Neural progenitor cell (in vitro differentiated cells): Measurements from ENCODE around the gene AKR1B1. TPM values are rescaled to one million over a fixed set of nuclear protein-coding genes. Genes with fewer than 3 reads are reported as not detected.

Experiments used
- DNase-seq: peaks from one replicate; pipeline ENCODE4 v3.0.0-alpha.2; 2016; ENCODE audit warnings: low spot score
- H2AFZ ChIP-seq: fragments of 200-600 bp; sonication (generic); replicated peaks from 2 replicates; pipeline ENCODE4 v1.6.1; 2016; ENCODE audit warnings: antibody characterized with exemption
- H3F3A ChIP-seq: fragments of 200-600 bp; sonication (generic); 2 replicates; pipeline ENCODE4 v1.6.1; 2016; ENCODE audit warnings: antibody characterized with exemption, low read depth
- H3K27ac ChIP-seq: fragments of 200-600 bp; sonication (generic); 2 replicates; pipeline ENCODE4 v1.5.1; 2016; ENCODE audit warnings: mild to moderate bottlenecking
- H3K27me3 ChIP-seq: fragments of 200-600 bp; sonication (generic); 2 replicates; pipeline ENCODE4 v1.6.1; 2016; ENCODE audit warnings: mild to moderate bottlenecking, moderate library complexity
- H3K36me3 ChIP-seq: fragments of 200-600 bp; sonication (generic); 2 replicates; pipeline ENCODE4 v1.5.1; 2016
- H3K4me1 ChIP-seq: fragments of 200-600 bp; sonication (generic); 2 replicates; pipeline ENCODE4 v1.6.1; 2016; ENCODE audit warnings: mixed run types
- H3K4me2 ChIP-seq: fragments of 200-600 bp; sonication (generic); 2 replicates; pipeline ENCODE4 v1.6.1; 2016
- H3K4me3 ChIP-seq: fragments of 200-600 bp; sonication (generic); 2 replicates; pipeline ENCODE4 v1.5.1; 2016
- H3K79me2 ChIP-seq: fragments of 200-600 bp; sonication (generic); 2 replicates; pipeline ENCODE4 v1.6.1; 2016; ENCODE audit warnings: low read depth
- H3K9ac ChIP-seq: fragments of 200-600 bp; sonication (generic); 2 replicates; pipeline ENCODE4 v1.6.1; 2016
- H3K9me3 ChIP-seq: fragments of 200-600 bp; sonication (generic); 2 replicates; pipeline ENCODE4 v1.5.1; 2016; ENCODE audit warnings: low read depth
- H4K20me1 ChIP-seq: fragments of 200-600 bp; sonication (generic); 2 replicates; pipeline ENCODE4 v1.6.1; 2016; ENCODE audit warnings: low read depth
- H3K27ac Mint-ChIP-seq: 3 replicates; pipeline ENCODE4 v1.8.0; 2021; ENCODE audit warnings: mixed read lengths
- H3K27me3 Mint-ChIP-seq: 2 replicates; pipeline ENCODE4 v1.8.0; 2022; ENCODE audit warnings: low read depth, mild to moderate bottlenecking, inconsistent platforms, moderate library complexity, mixed read lengths; ENCODE audit not compliant: insufficient read depth
- H3K36me3 Mint-ChIP-seq: 3 replicates; pipeline ENCODE4 v1.8.0; 2021; ENCODE audit warnings: mixed read lengths
- H3K4me1 Mint-ChIP-seq: 3 replicates; pipeline ENCODE4 v1.8.0; 2021; ENCODE audit warnings: mixed read lengths
- H3K4me3 Mint-ChIP-seq: 3 replicates; pipeline ENCODE4 v1.8.0; 2021; ENCODE audit warnings: mild to moderate bottlenecking, moderate library complexity, mixed read lengths
- H3K9me3 Mint-ChIP-seq: 3 replicates; pipeline ENCODE4 v1.8.0; 2020; ENCODE audit warnings: mixed read lengths
- EZH2 ChIP-seq: fragments of 200-600 bp; sonication (generic); IDR thresholded peaks from 2 replicates; pipeline ENCODE4 v1.6.1; 2017; ENCODE audit warnings: antibody characterized with exemption, mild to moderate bottlenecking, moderate library complexity
- EZH2phosphoT487 ChIP-seq: fragments of 200-600 bp; sonication (generic); IDR thresholded peaks from 2 replicates; pipeline ENCODE4 v1.6.1; 2017; ENCODE audit warnings: antibody characterized with exemption
- total RNA-seq: library from RNA; depleted of rRNA; stranded (reverse); fragments of >200 nt; gene quantifications from 2 replicates; pipeline ENCODE4 v1.2.3, GENCODE V29; 2015; ENCODE audit warnings: low replicate concordance
- TF ChIP-seq, protein P1 (sequence below): fragments of 200-600 bp; sonication (generic); IDR thresholded peaks from 2 replicates; pipeline ENCODE4 v1.5.1; 2017; ENCODE audit warnings: antibody characterized with exemption, mild to moderate bottlenecking

Gene AKR1B1
- total RNA-seq, 1 donor from 2014 or later, result 105 TPM

DNA sequence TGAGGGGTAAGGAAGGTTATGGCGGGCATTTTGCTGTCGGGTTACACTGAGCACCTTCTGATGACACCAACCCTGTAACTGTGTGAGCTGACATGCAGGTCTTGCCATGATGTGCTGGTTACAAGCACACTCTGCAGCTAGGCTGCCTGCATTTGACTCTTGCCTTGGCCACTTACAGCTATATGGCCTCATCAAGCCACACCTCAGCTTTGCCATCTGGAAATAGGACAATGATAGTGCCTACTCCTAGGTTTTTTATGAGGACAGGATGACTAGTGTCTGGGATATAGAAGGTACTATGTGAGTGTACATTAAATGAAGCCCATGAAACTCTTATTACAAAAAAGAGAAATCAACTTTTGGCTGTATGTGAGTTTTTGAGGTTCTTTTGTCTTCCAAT is 58.0 kb downstream of the AKR1B1 start:
- Histone ChIP-seq H3F3A (no peaks in the 10 kb centered on the region), H3K9me3 (no peaks in the 10 kb centered on the region), H3K4me2 (no peak overlapping the region), H3K27me3 (no peaks in the 10 kb centered on the region), H3K79me2 (no peaks in the 10 kb centered on the region), H3K9ac (no peak overlapping the region), H4K20me1 (no peaks in the 10 kb centered on the region), H3K4me1 (no peaks in the 10 kb centered on the region), H3K27ac (no peak overlapping the region), H3K36me3 (no peaks in the 10 kb centered on the region), H3K4me3 (no peak overlapping the region), H2AFZ (no peak overlapping the region)
- H3K36me3 Mint-ChIP-seq, result no peaks in the 10 kb centered on the region
- TF ChIP-seq, protein P1, sequence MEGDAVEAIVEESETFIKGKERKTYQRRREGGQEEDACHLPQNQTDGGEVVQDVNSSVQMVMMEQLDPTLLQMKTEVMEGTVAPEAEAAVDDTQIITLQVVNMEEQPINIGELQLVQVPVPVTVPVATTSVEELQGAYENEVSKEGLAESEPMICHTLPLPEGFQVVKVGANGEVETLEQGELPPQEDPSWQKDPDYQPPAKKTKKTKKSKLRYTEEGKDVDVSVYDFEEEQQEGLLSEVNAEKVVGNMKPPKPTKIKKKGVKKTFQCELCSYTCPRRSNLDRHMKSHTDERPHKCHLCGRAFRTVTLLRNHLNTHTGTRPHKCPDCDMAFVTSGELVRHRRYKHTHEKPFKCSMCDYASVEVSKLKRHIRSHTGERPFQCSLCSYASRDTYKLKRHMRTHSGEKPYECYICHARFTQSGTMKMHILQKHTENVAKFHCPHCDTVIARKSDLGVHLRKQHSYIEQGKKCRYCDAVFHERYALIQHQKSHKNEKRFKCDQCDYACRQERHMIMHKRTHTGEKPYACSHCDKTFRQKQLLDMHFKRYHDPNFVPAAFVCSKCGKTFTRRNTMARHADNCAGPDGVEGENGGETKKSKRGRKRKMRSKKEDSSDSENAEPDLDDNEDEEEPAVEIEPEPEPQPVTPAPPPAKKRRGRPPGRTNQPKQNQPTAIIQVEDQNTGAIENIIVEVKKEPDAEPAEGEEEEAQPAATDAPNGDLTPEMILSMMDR, result no peak
- no peak for TF ChIP-seq EZH2phosphoT487
- no peak for TF ChIP-seq EZH2
- peaks cover 10% of the 10 kb centered on the region for H3K27me3 Mint-ChIP-seq
- H3K27ac Mint-ChIP-seq, result no peak overlapping the region
- DNase-seq, result no peak
- no peaks in the 10 kb centered on the region for H3K9me3 Mint-ChIP-seq
- no peaks in the 10 kb centered on the region for H3K4me1 Mint-ChIP-seq
- H3K4me3 Mint-ChIP-seq, result no peak overlapping the region

DNA sequence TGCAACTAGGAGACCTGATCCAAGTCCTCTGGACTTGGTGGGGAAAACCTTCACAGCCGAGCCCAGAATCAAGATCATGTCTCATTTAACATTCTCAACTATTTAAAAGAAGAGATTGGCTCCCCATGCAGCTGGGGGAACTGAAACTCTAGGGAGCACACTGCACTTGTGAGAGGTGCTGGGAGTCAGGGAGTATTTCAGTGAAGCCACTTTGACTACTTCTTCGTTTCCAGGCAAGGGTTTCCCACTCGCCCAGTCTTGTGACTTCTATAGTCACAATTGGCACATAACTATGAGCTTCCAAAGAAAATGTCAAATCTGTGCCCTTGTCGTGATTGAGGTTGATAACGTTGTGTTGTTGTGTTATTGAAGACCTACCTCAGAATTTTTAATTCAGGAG is 62.9 kb downstream of the AKR1B1 start:
- Mint-ChIP-seq H3K9me3 (no peaks in the 10 kb centered on the region), H3K4me1 (no peaks in the 10 kb centered on the region), H3K27ac (no peak overlapping the region), H3K27me3 (peaks cover 4% of the 10 kb centered on the region), H3K4me3 (no peak overlapping the region), H3K36me3 (no peaks in the 10 kb centered on the region)
- no peak overlapping the region for H3K4me3 ChIP-seq
- H3K9me3 ChIP-seq, result no peaks in the 10 kb centered on the region
- no peak overlapping the region for H3K4me2 ChIP-seq
- no peaks in the 10 kb centered on the region for H3K79me2 ChIP-seq
- no peaks in the 10 kb centered on the region for H3K4me1 ChIP-seq
- no peaks in the 10 kb centered on the region for H3F3A ChIP-seq
- no peaks in the 10 kb centered on the region for H4K20me1 ChIP-seq
- no peak overlapping the region for H2AFZ ChIP-seq
- TF ChIP-seq, protein P1, result no peak
- no peak for TF ChIP-seq EZH2
- no peak for TF ChIP-seq EZH2phosphoT487
- no peak overlapping the region for H3K9ac ChIP-seq
- H3K36me3 ChIP-seq, result no peaks in the 10 kb centered on the region
- no peak for DNase-seq
- H3K27ac ChIP-seq, result no peak overlapping the region
- no peaks in the 10 kb centered on the region for H3K27me3 ChIP-seq

DNA sequence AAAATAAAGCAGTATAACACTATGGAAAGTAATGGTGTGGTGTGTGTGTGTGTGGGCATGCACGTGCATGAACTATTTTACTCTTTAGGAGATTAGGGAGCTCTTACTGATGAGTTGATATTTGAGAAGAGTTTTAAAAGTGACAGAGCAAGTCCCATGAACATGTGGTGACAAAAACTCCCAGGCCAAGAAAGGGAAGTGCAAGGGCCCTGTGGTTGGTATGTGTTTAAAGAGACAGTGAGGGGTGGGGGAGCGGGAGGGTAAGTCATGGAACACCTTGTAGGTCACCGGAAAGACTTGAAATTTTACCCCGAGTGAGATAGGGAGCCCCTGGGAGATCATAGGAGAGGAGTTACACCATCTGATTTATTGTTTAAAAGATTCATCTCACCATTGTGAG is 63.3 kb downstream of the AKR1B1 start:
- Histone ChIP-seq H3K9ac (no peak overlapping the region), H3K9me3 (no peaks in the 10 kb centered on the region), H3K4me1 (no peaks in the 10 kb centered on the region), H3K36me3 (no peaks in the 10 kb centered on the region), H3K4me2 (no peak overlapping the region), H3K27ac (no peak overlapping the region), H3K79me2 (no peaks in the 10 kb centered on the region), H3K27me3 (no peaks in the 10 kb centered on the region), H3F3A (no peaks in the 10 kb centered on the region), H3K4me3 (no peak overlapping the region), H2AFZ (no peak overlapping the region), H4K20me1 (no peaks in the 10 kb centered on the region)
- Mint-ChIP-seq H3K27me3 (peaks cover 4% of the 10 kb centered on the region), H3K4me3 (no peak overlapping the region), H3K4me1 (no peaks in the 10 kb centered on the region), H3K9me3 (no peaks in the 10 kb centered on the region), H3K36me3 (no peaks in the 10 kb centered on the region), H3K27ac (no peak overlapping the region)
- no peak for DNase-seq
- TF ChIP-seq EZH2, result no peak
- no peak for TF ChIP-seq EZH2phosphoT487
- TF ChIP-seq, protein P1, result no peak

DNA sequence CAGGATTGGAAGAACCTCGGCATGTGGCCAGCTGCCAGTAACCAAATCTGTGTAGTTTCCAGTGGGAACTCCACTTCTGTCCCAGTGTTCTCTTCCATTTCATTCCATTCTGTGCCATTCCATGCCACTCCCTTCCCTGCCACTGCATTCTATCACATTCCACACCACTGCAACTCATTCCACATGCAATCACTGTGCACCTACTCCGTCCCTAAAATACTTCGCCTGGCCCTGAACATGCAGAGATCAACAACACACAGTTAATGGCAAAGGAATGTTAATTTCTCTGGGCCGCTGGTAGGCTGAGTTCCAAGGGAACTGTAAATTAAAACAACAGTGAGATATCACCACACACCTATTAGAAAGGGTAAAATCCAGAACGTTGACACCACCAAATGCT is 64.8 kb downstream of the AKR1B1 start:
- Histone ChIP-seq H2AFZ (no peak overlapping the region), H3K79me2 (no peaks in the 10 kb centered on the region), H3F3A (no peaks in the 10 kb centered on the region), H3K27ac (no peak overlapping the region), H3K9me3 (no peaks in the 10 kb centered on the region), H4K20me1 (no peaks in the 10 kb centered on the region), H3K9ac (no peak overlapping the region), H3K4me3 (no peak overlapping the region), H3K4me2 (no peak overlapping the region), H3K4me1 (no peaks in the 10 kb centered on the region), H3K27me3 (no peaks in the 10 kb centered on the region), H3K36me3 (no peaks in the 10 kb centered on the region)
- Mint-ChIP-seq H3K27me3 (peaks cover 4% of the 10 kb centered on the region), H3K9me3 (no peaks in the 10 kb centered on the region), H3K36me3 (no peaks in the 10 kb centered on the region), H3K4me3 (no peak overlapping the region), H3K4me1 (no peaks in the 10 kb centered on the region), H3K27ac (no peak overlapping the region)
- no peak for DNase-seq
- TF ChIP-seq, protein P1, result no peak
- no peak for TF ChIP-seq EZH2
